ENCODE measurements around the gene SKP1.

SKP1 gene

DNA sequence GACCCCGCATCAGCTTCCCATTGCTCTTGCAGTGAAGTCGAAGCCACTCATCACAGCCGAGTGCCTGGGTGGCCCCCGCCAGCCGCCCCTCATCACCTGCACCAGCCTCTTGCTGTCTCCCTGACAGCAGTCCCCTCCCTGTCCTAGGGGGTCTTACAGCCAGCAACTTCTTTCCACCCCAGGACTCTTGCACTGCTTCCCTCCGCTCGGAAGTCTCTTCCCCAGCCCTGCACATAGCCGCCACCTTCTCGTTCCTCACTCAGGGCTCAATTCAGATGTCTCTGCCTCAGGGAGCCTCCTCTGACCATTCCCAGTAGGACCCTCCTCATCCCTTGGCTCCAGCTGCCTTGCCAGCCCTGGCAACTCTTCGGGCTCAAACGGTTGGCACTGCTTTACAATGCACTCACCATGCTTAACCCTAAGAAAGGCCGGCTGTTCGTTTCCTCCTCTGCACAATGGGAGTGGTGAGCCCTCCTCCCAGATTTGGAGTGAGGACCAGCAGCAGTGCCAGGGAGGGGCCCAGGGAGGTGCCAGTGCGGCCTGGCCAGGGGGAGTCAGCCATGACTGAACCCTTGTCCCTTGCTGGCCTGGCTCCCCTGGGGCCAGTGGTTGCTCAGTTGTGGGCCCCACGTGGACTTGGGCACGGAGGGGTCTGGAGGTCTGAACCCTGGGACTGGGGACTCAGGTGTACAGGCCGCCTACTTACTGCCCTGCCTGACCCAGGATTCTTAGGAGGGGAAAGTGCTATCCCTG lies 56.2 kb downstream of the SKP1 start:
- no peaks in the 10 kb centered on the region for H3K36me3 ChIP-seq (ENCODE audit: insufficient read depth, low read length)
- H3K27me3 ChIP-seq (ENCODE audit: control insufficient read depth in 1 of 2, insufficient read depth in 2 of 2, low read length in 2 of 2): no peaks in the 10 kb centered on the region
- no peak overlapping the region for H3K9ac ChIP-seq (ENCODE audit: low read length)
- no peak overlapping the region for H3K27ac ChIP-seq (ENCODE audit: low read depth, low read length)
- no peak overlapping the region for H3K4me3 ChIP-seq (ENCODE audit: low read depth in 1 of 2, low read length in 2 of 2)
- H3K9me3 ChIP-seq (ENCODE audit: low read length): no peaks in the 10 kb centered on the region
- H3K4me1 ChIP-seq (ENCODE audit: insufficient read depth, low read length): peaks cover 10% of the 10 kb centered on the region

DNA sequence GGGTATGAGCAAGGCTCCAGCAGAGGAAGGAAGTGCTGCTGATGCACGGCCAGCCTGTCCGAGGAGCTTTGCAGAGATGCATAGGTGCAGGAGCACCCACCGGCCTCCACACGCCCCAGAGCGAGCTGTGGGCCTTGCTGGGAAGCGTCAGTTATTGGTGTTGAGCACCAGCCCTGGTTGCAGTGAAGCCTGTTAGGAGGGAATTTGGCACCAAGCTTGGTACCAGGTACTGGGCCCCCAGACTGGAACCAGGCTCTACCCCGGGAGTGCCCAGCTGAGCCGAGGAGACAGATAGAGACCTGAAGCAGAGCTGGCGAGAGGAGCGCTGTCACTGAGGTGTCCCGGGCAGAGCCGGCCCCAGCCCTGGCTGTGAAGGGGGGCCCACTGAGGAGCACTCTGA lies 57.0 kb downstream of the SKP1 start:
- peaks cover 1% of the 10 kb centered on the region for H3K4me1 ChIP-seq (ENCODE audit: insufficient read depth, low read length)
- no peaks in the 10 kb centered on the region for H3K36me3 ChIP-seq (ENCODE audit: insufficient read depth, low read length)
- H3K27me3 ChIP-seq (ENCODE audit: control insufficient read depth in 1 of 2, insufficient read depth in 2 of 2, low read length in 2 of 2): no peaks in the 10 kb centered on the region
- H3K9me3 ChIP-seq (ENCODE audit: low read length): no peaks in the 10 kb centered on the region
- H3K9ac ChIP-seq (ENCODE audit: low read length): no peak overlapping the region
- H3K27ac ChIP-seq (ENCODE audit: low read depth, low read length): no peak overlapping the region
- no peak overlapping the region for H3K4me3 ChIP-seq (ENCODE audit: low read depth in 1 of 2, low read length in 2 of 2)

DNA sequence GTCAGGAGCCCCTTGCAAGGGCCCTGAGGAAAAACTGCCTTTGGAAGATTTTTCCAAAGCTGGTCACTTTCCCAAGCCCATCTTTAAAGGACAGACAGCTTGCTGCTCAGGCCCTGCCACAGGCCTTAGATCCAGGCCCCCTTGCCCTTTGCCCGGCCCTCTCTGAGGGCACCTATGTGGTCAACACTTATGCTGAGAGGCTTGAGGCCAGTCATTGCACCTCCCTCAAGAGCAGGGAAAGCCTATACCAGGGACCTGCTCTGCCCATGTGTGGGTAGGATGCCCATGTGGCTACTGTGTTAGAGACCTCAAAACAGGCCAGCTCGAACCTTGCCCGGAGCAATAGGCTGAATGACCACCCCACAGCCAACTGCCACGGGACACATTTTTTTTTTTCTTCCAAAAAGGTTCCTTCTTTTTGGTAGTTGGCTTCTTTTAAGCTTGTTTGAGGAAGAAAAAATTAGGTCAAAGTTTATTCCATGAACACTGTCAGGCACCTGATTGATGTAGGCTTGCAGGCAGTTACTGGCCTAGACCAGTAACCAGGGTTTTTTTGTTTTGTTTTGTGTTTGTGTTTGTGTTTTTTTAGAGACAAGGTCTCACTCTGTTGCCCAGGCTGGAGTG lies 58.4 kb downstream of the SKP1 start:
- H3K4me3 ChIP-seq (ENCODE audit: low read depth in 1 of 2, low read length in 2 of 2): no peak overlapping the region
- no peaks in the 10 kb centered on the region for H3K36me3 ChIP-seq (ENCODE audit: insufficient read depth, low read length)
- no peak overlapping the region for H3K27ac ChIP-seq (ENCODE audit: low read depth, low read length)
- H3K9me3 ChIP-seq (ENCODE audit: low read length): no peaks in the 10 kb centered on the region
- peaks cover 10% of the 10 kb centered on the region for H3K4me1 ChIP-seq (ENCODE audit: insufficient read depth, low read length)
- no peak overlapping the region for H3K9ac ChIP-seq (ENCODE audit: low read length)
- H3K27me3 ChIP-seq (ENCODE audit: control insufficient read depth in 1 of 2, insufficient read depth in 2 of 2, low read length in 2 of 2): peaks cover 0 to 9% of the 10 kb centered on the region in 2 donors

DNA sequence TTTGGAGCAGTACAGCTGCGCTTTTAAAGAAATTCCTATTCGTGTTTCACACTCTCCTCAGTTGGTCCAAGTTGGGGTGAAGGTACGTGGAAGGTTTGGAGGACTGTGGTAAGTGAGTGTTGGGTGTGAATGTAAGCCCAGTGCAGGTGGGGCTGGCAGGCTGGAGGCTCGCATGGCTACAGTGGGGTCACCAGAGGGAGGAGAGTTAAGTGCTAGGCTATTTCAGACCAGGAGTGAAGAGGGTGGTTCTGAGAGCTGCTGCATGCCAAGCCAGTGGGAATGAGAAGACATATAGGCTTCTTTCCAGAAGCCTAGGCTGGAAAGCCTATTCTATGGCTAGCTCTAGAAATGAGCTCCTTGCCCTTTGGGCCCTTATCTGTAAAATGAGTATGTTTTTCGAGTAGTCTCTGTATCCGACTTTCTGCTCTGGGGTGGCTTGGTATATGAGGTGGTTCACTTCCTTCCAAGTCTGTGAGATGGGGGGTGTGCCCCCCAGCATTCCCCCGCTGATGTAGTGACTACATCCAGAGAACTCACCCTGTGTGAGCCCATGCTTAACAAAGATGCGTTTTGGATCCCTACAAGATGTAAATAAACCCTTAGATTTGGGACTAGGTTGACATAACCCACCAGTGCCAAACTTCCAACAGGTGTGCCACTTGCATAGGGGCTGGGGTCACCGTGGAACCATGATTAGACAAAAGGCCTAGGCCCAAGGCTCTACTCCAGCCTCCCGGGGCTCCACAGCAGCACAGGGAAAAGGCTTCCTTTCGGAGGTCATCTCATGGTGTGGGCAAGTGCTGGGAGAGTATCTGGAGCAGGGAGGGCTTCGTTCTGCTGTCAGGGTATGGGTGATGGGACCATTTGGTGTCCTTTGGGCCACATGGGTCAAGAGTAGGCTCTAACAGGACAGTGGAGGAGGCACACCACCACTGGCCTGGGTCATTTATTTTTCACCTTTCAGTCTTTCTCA lies 59.7 kb downstream of the SKP1 start:
- no peaks in the 10 kb centered on the region for H3K36me3 ChIP-seq (ENCODE audit: insufficient read depth, low read length)
- H3K27me3 ChIP-seq (ENCODE audit: control insufficient read depth in 1 of 2, insufficient read depth in 2 of 2, low read length in 2 of 2): peaks cover 5 to 21% of the 10 kb centered on the region in 2 donors
- H3K27ac ChIP-seq (ENCODE audit: low read depth, low read length): no peak overlapping the region
- H3K9me3 ChIP-seq (ENCODE audit: low read length): no peaks in the 10 kb centered on the region
- no peak overlapping the region for H3K4me3 ChIP-seq (ENCODE audit: low read depth in 1 of 2, low read length in 2 of 2)
- H3K9ac ChIP-seq (ENCODE audit: low read length): no peak overlapping the region
- peaks cover 12% of the 10 kb centered on the region for H3K4me1 ChIP-seq (ENCODE audit: insufficient read depth, low read length)

DNA sequence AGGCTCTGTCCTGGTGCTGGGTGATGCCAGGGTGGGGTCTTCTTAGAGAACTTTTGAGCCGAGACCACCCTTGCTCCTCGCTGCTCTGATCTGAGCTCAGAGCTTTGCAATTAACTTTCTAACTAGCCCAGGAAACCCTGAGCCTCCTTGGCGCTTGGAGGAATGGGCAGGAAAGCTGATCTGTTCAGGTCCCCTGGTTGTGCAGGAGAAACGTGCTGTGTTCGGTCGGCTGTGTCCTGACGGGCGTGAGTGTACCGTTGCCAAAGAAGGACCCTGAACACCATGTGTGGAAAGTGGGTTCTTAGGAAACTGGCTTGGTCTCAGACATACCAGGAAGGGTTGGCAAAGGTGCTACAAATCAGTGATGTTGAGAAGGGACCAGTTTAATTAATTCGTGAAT lies 60.5 kb downstream of the SKP1 start:
- H3K9ac ChIP-seq (ENCODE audit: low read length): no peak overlapping the region
- no peak overlapping the region for H3K4me3 ChIP-seq (ENCODE audit: low read depth in 1 of 2, low read length in 2 of 2)
- no peaks in the 10 kb centered on the region for H3K36me3 ChIP-seq (ENCODE audit: insufficient read depth, low read length)
- H3K27ac ChIP-seq (ENCODE audit: low read depth, low read length): no peak overlapping the region
- H3K27me3 ChIP-seq (ENCODE audit: control insufficient read depth in 1 of 2, insufficient read depth in 2 of 2, low read length in 2 of 2): peaks cover 12 to 29% of the 10 kb centered on the region in 2 donors
- peaks cover 12% of the 10 kb centered on the region for H3K4me1 ChIP-seq (ENCODE audit: insufficient read depth, low read length)
- no peaks in the 10 kb centered on the region for H3K9me3 ChIP-seq (ENCODE audit: low read length)

DNA sequence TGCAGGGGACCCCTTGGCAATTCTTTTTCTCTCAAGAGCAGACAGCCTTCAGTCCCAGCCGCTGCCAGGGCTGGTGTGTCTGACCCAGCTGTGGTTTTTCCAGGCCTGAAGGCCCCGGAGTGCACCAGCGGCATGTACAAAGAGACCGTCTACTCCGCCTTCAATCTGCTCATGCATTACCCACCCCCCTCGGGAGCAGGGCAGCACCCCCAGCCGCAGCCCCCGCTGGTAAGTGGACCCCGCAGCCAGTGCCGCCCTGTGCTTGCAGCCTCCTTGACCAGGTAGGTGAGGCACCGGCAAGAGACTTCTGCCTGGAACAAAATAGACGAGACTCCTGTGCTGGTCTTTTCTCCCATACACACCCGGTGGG lies 61.0 kb downstream of the SKP1 start:
- Histone ChIP-seq H3K9me3 (ENCODE audit: low read length) (no peaks in the 10 kb centered on the region), H3K27ac (ENCODE audit: low read depth, low read length) (no peak overlapping the region), H3K4me1 (ENCODE audit: insufficient read depth, low read length) (peaks cover 12% of the 10 kb centered on the region), H3K4me3 (ENCODE audit: low read depth in 1 of 2, low read length in 2 of 2) (no peak overlapping the region), H3K9ac (ENCODE audit: low read length) (no peak overlapping the region), H3K36me3 (ENCODE audit: insufficient read depth, low read length) (no peaks in the 10 kb centered on the region), H3K27me3 (ENCODE audit: control insufficient read depth in 1 of 2, insufficient read depth in 2 of 2, low read length in 2 of 2) (peaks cover 12 to 34% of the 10 kb centered on the region in 2 donors)

DNA sequence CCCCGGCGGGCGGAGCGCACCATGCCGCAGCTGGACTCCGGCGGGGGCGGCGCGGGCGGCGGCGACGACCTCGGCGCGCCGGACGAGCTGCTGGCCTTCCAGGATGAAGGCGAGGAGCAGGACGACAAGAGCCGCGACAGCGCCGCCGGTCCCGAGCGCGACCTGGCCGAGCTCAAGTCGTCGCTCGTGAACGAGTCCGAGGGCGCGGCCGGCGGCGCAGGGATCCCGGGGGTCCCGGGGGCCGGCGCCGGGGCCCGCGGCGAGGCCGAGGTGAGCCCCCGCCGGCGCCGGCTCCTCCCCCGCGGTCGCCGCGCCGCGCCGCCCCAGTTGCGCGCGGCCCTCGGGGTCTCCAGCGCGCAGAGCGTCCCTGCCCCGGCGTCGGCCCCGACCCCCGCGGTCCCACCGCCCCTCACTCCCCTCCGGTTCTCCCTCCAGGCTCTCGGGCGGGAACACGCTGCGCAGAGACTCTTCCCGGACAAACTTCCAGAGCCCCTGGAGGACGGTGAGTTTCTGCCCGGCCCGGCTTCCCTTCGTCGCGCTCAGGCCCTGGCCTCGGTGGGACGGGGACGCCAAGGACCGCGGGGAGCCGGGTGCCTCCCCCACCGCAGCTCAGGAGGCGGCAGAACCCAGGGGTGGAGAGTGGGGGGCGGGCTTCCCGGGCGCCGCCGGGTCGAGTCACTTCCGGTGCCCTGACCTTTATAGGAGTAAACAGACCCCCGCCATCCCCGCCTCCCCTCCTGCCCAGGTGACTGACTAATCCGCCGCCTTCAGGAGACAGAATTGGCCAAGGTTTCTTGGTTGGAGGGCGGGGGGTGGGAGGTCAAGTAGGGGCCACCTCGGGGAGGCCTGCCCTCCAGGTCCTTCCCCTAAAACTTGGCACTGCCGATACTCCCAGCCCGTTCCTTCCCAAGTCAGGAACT lies 61.6 kb downstream of the SKP1 start:
- Histone ChIP-seq H3K9me3 (ENCODE audit: low read length) (no peaks in the 10 kb centered on the region), H3K27me3 (ENCODE audit: control insufficient read depth in 1 of 2, insufficient read depth in 2 of 2, low read length in 2 of 2) (peaks cover 12 to 34% of the 10 kb centered on the region in 2 donors), H3K9ac (ENCODE audit: low read length) (no peak overlapping the region), H3K36me3 (ENCODE audit: insufficient read depth, low read length) (no peaks in the 10 kb centered on the region), H3K4me3 (ENCODE audit: low read depth in 1 of 2, low read length in 2 of 2) (no peak overlapping the region), H3K27ac (ENCODE audit: low read depth, low read length) (no peak overlapping the region), H3K4me1 (ENCODE audit: insufficient read depth, low read length) (peaks cover 12% of the 10 kb centered on the region)

DNA sequence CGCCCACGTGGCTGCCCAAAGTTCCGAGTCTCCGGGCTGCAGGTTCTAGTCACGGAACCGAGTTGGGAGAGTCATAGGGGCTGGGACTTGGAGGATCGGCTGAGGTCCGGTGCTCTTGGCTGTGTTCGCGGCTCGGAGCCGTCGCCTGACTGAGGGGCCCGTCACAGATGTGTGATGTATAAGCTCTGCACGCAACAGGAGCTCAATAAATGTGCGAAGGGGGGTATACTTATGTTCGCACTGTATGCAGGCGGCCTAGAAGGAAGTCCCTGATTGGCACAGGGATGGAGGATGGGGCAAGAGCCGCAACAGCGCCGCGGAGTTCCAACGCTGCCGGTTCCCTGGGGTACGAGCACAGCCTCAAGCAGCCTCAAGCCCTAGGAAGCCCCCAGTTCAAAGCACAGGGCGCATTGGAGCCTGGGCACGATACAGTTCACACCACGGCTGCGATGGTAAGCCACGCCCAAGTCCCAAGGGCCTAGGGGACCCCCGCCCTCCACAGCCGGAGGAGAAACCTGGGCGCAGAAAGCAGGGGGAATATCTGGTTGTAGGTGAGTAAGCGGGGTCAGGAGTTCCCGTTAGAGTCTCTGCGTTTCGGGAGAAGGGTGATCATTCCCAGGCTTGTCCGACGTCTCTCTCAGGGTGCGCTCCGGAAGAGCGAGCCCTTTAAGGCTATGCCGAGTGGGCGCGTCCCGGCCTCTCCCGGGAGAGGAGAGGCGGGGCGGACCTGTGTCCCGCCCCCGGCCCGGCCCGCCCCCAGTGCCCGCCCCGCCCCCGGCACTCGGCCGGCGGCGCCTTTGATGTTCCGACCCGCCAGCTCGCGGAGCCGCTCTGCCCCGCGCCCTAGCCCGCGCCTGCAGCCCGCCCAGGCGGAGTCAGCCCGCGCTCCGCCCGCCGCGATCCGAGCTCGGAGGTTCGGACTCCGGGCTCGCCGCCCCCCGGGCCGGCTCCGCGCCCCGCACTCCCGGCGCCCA lies 62.6 kb downstream of the SKP1 start, which contains the start of gene TCF7:
Gene TCF7, plus strand, starts transcription at position 780 of the 974 bp plus-strand sequence. CDS start 226 bp downstream, outside the sequence.
- peak within 1 kb of the TSS; percentile 61 to 77 for H3K4me3 ChIP-seq (ENCODE audit: low read depth in 1 of 2, low read length in 2 of 2)
- H3K9ac ChIP-seq (ENCODE audit: low read length): no peak within 1 kb of the TSS
- no peaks in the 10 kb centered on the region for H3K9me3 ChIP-seq (ENCODE audit: low read length)
- peaks cover 12% of the 10 kb centered on the region for H3K4me1 ChIP-seq (ENCODE audit: insufficient read depth, low read length)
- H3K36me3 ChIP-seq (ENCODE audit: insufficient read depth, low read length): no peaks in the 10 kb centered on the region
- no peak within 1 kb of the TSS for H3K27ac ChIP-seq (ENCODE audit: low read depth, low read length)
- H3K27me3 ChIP-seq (ENCODE audit: control insufficient read depth in 1 of 2, insufficient read depth in 2 of 2, low read length in 2 of 2): peaks cover 12 to 34% of the 10 kb centered on the region in 2 donors

DNA sequence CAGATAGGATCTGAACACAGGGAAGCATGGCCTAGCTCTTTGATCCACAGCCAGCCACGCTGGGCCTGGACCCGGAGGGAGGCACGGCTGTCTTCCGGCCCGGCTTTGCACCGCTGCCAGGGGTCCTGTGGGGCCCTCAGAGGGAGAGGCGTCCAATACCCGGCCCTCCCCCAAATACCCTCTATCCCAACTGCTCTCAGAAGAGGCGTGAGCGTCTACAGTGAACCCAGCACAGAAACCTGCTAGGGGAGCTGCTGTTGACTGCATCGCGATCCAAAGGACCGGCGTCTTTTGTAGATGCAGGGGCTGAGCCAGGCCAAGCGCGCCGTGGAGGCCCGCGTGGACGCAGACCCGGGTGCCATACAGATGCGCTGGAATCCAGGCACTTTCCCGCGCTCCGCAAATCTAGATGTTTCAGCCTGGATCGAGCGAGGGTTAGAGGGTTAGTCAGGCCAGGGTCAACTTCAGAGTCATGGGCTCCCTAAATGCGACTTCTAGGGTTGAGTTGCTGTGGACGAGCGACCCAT lies 63.3 kb downstream of the SKP1 start:
- H3K9me3 ChIP-seq (ENCODE audit: low read length): no peaks in the 10 kb centered on the region
- no peak overlapping the region for H3K27ac ChIP-seq (ENCODE audit: low read depth, low read length)
- H3K9ac ChIP-seq (ENCODE audit: low read length): no peak overlapping the region
- H3K4me3 ChIP-seq (ENCODE audit: low read depth in 1 of 2, low read length in 2 of 2): peak overlapping the region; percentile 61 to 77
- H3K36me3 ChIP-seq (ENCODE audit: insufficient read depth, low read length): no peaks in the 10 kb centered on the region
- H3K27me3 ChIP-seq (ENCODE audit: control insufficient read depth in 1 of 2, insufficient read depth in 2 of 2, low read length in 2 of 2): peaks cover 12 to 34% of the 10 kb centered on the region in 2 donors
- peaks cover 12% of the 10 kb centered on the region for H3K4me1 ChIP-seq (ENCODE audit: insufficient read depth, low read length)
